Measurements from ENCODE around the gene PNCK.

- TF ChIP-seq CTCF (conservative IDR thresholded peaks at IDR 0.05; ENCODE audit: low read depth in 2 of 2) (no peak), STAT1 (IDR thresholded peaks at IDR 0.05; ENCODE audit: unreplicated experiment) (no peak), POLR2AphosphoS5 (IDR thresholded peaks at IDR 0.05; ENCODE audit: low read depth) (no peak), ZNF331 (CRISPR knock-in tag; IDR thresholded peaks at IDR 0.05; ENCODE audit: low read depth) (no peak), EZH2phosphoT487 (IDR thresholded peaks at IDR 0.05; ENCODE audit: unreplicated experiment) (no peak)
Measured at GRCh38 chrX:153626025-153626633, 47.5 kb downstream of the PNCK start.

All from GM23338 (cell line).